ENCODE data around the gene TSHR. TPM values are rescaled to one million over a fixed set of nuclear protein-coding genes. Genes with fewer than 3 reads are reported as not detected.
A peak's percentile ranks its signal among the peaks of the same experiment; 100 is the strongest.

TSHR gene
- total RNA-seq, 6 donors from 2014 or later, result 1.4 TPM; not detected in 5

GRCh38 chr14:80930095-80930494, 25.3 kb upstream of the TSHR start:
- no peak for ATAC-seq (ENCODE audit: low FRiP score in 2 of 2)
- Histone ChIP-seq H3K27ac (no peak overlapping the region), H3K9me3 (no peaks in the 10 kb centered on the region), H3K27me3 (no peaks in the 10 kb centered on the region), H3K36me3 (no peaks in the 10 kb centered on the region), H3K4me3 (no peak overlapping the region), H3K4me1 (no peaks in the 10 kb centered on the region)
- 76 to 88% methylated on average over 5 of the region's 5 CpGs for WGBS, 2 donors
- DNase-seq, result no peak
- TF ChIP-seq POLR2A (IDR thresholded peaks at IDR 0.05) (no peak), POLR2AphosphoS5 (IDR thresholded peaks at IDR 0.05) (no peak), EP300 (IDR thresholded peaks at IDR 0.05) (no peak), CTCF (IDR thresholded peaks at IDR 0.05) (no peak)

- 59 to 65% methylated on average over 8 of the region's 8 CpGs for WGBS, 2 donors
- Histone ChIP-seq H3K27ac (no peak overlapping the region), H3K4me1 (no peaks in the 10 kb centered on the region), H3K36me3 (no peaks in the 10 kb centered on the region), H3K9me3 (no peaks in the 10 kb centered on the region), H3K4me3 (no peak overlapping the region), H3K27me3 (no peaks in the 10 kb centered on the region)
- ATAC-seq (ENCODE audit: low FRiP score in 2 of 2) (peak in 1 of 2 donors; percentile 45), DNase-seq (no peak)
- TF ChIP-seq POLR2AphosphoS5 (IDR thresholded peaks at IDR 0.05), result peak in 1 of 2 donors; percentile 8
- TF ChIP-seq POLR2A (IDR thresholded peaks at IDR 0.05), result peak in 1 of 4 donors; percentile 15
- no peak for TF ChIP-seq EP300 (IDR thresholded peaks at IDR 0.05)
Observed at GRCh38 chr14:80930836-80931389, 24.5 kb upstream of the TSHR start.

GRCh38 chr14:80933282-80933681, 22.1 kb upstream of the TSHR start:
- no peak for DNase-seq
- no peaks in the 10 kb centered on the region for H3K4me1 ChIP-seq
- no peaks in the 10 kb centered on the region for H3K27me3 ChIP-seq
- H3K36me3 ChIP-seq, result no peaks in the 10 kb centered on the region
- no peaks in the 10 kb centered on the region for H3K9me3 ChIP-seq
- TF ChIP-seq POLR2AphosphoS5 (IDR thresholded peaks at IDR 0.05), result no peak
- TF ChIP-seq CTCF (IDR thresholded peaks at IDR 0.05), result no peak
- no peak for TF ChIP-seq POLR2A (IDR thresholded peaks at IDR 0.05)
- no peak for TF ChIP-seq EP300 (IDR thresholded peaks at IDR 0.05)
- no peak overlapping the region for H3K27ac ChIP-seq
- ATAC-seq (ENCODE audit: low FRiP score in 2 of 2), result no peak
- H3K4me3 ChIP-seq, result no peak overlapping the region

- Histone ChIP-seq H3K4me3 (no peak overlapping the region), H3K27ac (no peak overlapping the region), H3K4me1 (no peaks in the 10 kb centered on the region), H3K36me3 (no peaks in the 10 kb centered on the region), H3K9me3 (no peaks in the 10 kb centered on the region), H3K27me3 (no peaks in the 10 kb centered on the region)
- ATAC-seq (ENCODE audit: low FRiP score in 2 of 2) (no peak), DNase-seq (no peak)
- no peak for TF ChIP-seq CTCF (IDR thresholded peaks at IDR 0.05)
- no peak for TF ChIP-seq EP300 (IDR thresholded peaks at IDR 0.05)
- no peak for TF ChIP-seq POLR2A (IDR thresholded peaks at IDR 0.05)
- TF ChIP-seq POLR2AphosphoS5 (IDR thresholded peaks at IDR 0.05), result no peak
- 72 to 76% methylated on average over 4 of the region's 4 CpGs for WGBS, 2 donors
Observed at GRCh38 chr14:80933686-80934085, 21.7 kb upstream of the TSHR start.

GRCh38 chr14:80940146-80940545, 15.3 kb upstream of the TSHR start:
- WGBS, 2 donors, result 71 to 76% methylated on average over 1 of the region's 1 CpG
- peaks cover 4 to 16% (median 8%) of the 10 kb centered on the region in 4 donors for H3K4me1 ChIP-seq
- H3K9me3 ChIP-seq, result no peaks in the 10 kb centered on the region
- no peak for DNase-seq
- no peaks in the 10 kb centered on the region for H3K27me3 ChIP-seq
- ATAC-seq (ENCODE audit: low FRiP score in 2 of 2), result no peak
- H3K4me3 ChIP-seq, result no peak overlapping the region
- no peak overlapping the region for H3K27ac ChIP-seq
- no peaks in the 10 kb centered on the region for H3K36me3 ChIP-seq
- TF ChIP-seq EP300 (IDR thresholded peaks at IDR 0.05) (no peak), POLR2A (IDR thresholded peaks at IDR 0.05) (no peak), POLR2AphosphoS5 (IDR thresholded peaks at IDR 0.05) (no peak), CTCF (IDR thresholded peaks at IDR 0.05) (no peak)
